ENCODE results near the gene CA10. TPM values are rescaled to one million over a fixed set of nuclear protein-coding genes. Genes with fewer than 3 reads are reported as not detected.

CA10 gene
- total RNA-seq, 1 experiment from 2014 or later = 0.46 TPM

DNA sequence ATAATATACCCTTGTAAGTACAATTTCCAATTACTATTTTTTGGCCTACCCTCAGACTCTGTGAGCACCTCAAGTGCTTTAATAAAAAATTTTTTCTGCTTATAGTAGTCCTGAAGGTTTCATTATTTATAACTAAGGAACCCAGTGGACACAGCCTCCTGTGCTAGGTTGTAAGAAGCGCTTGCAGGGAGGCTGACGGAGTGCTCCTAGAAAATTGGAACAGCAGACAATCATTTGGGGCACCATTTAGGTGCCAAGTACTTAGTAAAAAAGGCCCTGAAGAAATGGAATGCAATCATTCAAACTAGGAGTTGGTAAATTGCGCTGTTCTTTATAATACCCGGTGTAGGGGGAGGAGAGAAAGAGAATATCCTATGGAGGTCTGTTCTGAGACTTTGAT is 19.8 kb downstream of the CA10 start:
- H2BK15ac ChIP-seq (ENCODE audit: low read depth, low read length) = no peak overlapping the region

More for the DNA sequence above, 19.8 kb downstream of the CA10 start:
- Histone ChIP-seq H3K27ac (ENCODE audit: insufficient read length, low read depth, low read length) (no peak overlapping the region), H2AK5ac (ENCODE audit: insufficient read length, low read length) (no peak overlapping the region), H4K5ac (ENCODE audit: insufficient read length, low read depth, low read length) (no peak overlapping the region), H2BK20ac (ENCODE audit: low read depth, low read length, poor library complexity, severe bottlenecking) (no peak overlapping the region), H3K23ac (ENCODE audit: insufficient read length, low read depth, low read length) (no peak overlapping the region), H3K23me2 (ENCODE audit: insufficient read length, low read depth, low read length, poor library complexity, severe bottlenecking) (no peaks in the 10 kb centered on the region), H2BK12ac (ENCODE audit: insufficient read length, low read depth, low read length) (no peak overlapping the region), H3K18ac (ENCODE audit: insufficient read length, low read depth, low read length) (no peak overlapping the region), H3K56ac (ENCODE audit: insufficient read length, low read depth, low read length) (no peak overlapping the region), H3K9ac (ENCODE audit: extremely low read depth, insufficient read length, low read length) (no peak overlapping the region), H3K4me1 (ENCODE audit: insufficient read depth, low read length) (peaks cover 3% of the 10 kb centered on the region; the same call in 1 of the 2 replicates), H3K79me1 (ENCODE audit: insufficient read depth, low read depth, low read length, poor library complexity, severe bottlenecking) (no peaks in the 10 kb centered on the region), H3K14ac (ENCODE audit: insufficient read depth, low read length) (no peak overlapping the region), H4K91ac (ENCODE audit: insufficient read length, low read depth, low read length) (no peak overlapping the region), H3K79me2 (ENCODE audit: insufficient read depth, low read length) (no peaks in the 10 kb centered on the region), H3K9me3 (ENCODE audit: control insufficient read depth, low read depth, low read length) (no peaks in the 10 kb centered on the region), H4K8ac (replicated peaks; ENCODE audit: insufficient read length, low read depth, low read length) (no peak overlapping the region), H2BK5ac (ENCODE audit: insufficient read length, low read length) (no peak overlapping the region), H2AFZ (ENCODE audit: low read length) (no peak overlapping the region), H3K4ac (ENCODE audit: low read depth, low read length) (no peak overlapping the region), H3T11ph (ENCODE audit: low read length) (no peak overlapping the region), H3K27me3 (ENCODE audit: insufficient read depth, low read length) (no peaks in the 10 kb centered on the region), H3K4me2 (ENCODE audit: insufficient read depth, insufficient read length, low read length) (no peak overlapping the region), H2BK120ac (ENCODE audit: low read depth, low read length, poor library complexity, severe bottlenecking) (no peak overlapping the region), H4K20me1 (ENCODE audit: control insufficient read depth, insufficient read depth, insufficient read length) (no peaks in the 10 kb centered on the region)
- Mint-ChIP-seq H3K4me1 (peaks cover 31 to 34% of the 10 kb centered on the region in 2 experiments), H3K9me3 (no peaks in the 10 kb centered on the region; a peak in 1 of 5 replicates), H3K27me3 (ENCODE audit: low read depth) (no peaks in the 10 kb centered on the region), H3K27ac (no peak overlapping the region), H3K4me3 (no peak overlapping the region), H3K36me3 (ENCODE audit: insufficient read depth in 1 of 3, low read depth in 3 of 3) (no peaks in the 10 kb centered on the region)
- no CpG with 5 or more reads among the region's 4 CpGs for WGBS (ENCODE audit: extremely low coverage, insufficient read length, low lambda C conversion rate)
- no peak for DNase-seq
- TF ChIP-seq CTCF (conservative IDR thresholded peaks at IDR 0.05) = no peak

Measured in H9 (cell line).